ENCODE measurements around the gene MAP2K5. TPM values are rescaled to one million over a fixed set of nuclear protein-coding genes. Genes with fewer than 3 reads are reported as not detected.
A peak's percentile ranks its signal among the peaks of the same experiment; 100 is the strongest.

The MAP2K5 gene
- total RNA-seq, 1 donor from 2014 or later: 19.0 TPM

DNA sequence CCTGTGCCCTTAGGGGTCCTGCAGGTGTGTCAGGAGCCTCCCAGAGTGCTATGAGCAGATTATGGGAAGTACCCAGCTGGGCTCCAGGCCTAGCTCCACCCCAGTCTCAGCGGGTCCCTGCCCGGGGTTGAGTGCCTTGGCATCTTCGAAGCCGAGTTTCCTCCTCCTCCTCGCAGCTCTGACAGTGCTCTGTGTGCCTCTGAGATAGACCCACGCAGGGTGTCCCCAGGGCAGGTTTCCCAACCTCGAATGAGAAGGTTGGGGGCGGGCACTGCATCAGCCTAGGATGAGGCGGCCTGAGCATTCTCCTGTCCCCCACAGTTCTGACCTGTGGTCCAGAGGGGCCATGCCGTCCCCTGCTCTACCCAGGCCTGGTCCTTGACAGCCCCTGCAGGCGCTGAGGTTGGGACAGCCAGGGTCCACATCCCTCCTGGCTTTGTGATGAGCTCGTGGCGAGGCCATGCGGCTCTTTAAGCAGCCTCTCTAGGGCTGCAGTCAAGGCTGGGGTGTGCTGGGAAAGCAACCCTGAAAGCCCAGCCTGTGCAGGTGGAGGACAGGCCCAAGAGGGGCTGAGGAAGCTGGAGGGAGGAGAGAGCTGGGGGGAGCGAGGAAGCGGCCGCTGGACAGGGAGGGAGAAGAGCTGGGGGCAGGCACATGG lies 262.6 kb downstream of the MAP2K5 start:
- no peak for ATAC-seq
- intact Hi-C loops (cut with DNase I): no loop called here

DNA sequence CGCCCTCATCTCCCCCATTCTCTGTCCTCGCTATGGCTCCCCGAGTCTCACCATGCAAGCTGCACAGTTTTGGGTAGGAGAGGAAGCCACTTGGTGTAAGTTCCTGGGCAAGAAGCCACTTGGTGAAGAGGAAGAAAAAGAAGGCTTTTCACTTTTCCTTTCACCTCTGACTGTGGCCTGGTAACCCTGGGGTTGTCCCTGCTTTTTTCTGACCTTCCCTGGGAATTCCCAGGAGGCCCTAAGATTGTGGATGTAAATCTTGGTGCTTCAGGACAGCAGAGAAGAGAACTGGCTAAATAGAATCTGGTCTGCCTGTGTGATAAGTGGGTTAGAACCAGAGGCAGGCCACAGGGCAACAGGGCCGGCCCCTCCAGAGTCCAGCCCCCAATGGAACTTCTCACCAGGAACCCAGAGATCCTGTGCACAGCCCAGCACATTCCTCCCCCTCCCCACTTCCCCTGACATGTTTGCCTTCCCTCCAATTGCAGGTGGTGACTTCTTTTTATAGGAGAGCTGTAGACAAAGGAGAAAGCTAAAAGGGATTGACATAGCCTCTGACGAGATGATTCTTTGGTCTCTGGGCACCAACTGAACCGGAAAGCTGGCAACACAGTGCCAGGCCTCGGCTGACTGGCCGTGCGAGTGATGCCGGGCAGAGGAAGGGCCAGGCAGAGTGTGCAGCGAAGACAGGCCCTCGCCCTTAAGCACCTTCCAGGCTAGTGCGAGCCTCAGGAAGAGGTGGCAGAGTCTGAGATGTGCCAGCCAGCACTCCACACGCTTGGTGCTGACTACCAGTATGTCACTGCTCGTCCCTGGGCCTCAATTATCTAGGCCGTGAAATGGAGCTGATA lies 263.4 kb downstream of the MAP2K5 start:
- ATAC-seq: no peak

More for the DNA sequence above, 262.6 kb downstream of the MAP2K5 start:
- DNase-seq (ENCODE audit: missing footprints): peak; percentile 46

DNA sequence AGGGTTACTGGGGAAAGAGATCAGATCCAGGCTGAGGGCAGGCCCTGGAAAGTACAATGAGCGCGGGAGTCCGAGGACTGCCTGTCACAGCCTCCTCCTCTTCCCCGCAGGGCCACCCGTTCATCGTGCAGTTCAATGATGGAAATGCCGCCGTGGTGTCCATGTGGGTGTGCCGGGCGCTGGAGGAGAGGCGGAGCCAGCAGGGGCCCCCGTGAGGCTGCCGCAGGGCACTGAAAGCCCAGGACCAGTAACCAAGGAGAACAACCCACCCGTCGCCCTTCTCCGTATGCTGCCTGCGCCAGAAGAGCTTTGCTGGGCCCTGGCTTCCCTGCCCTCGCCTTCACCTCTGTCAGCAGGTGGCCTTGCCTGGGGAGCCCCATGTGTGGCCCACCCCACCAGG lies 264.0 kb downstream of the MAP2K5 start:
- peak; percentile 30 for DNase-seq (ENCODE audit: missing footprints)
- intact Hi-C loops (cut with DNase I): no loop called here

More for the DNA sequence above, 263.4 kb downstream of the MAP2K5 start:
- intact Hi-C loops (cut with DNase I): no loop called here
- peak; percentile 56 for DNase-seq (ENCODE audit: missing footprints)

DNA sequence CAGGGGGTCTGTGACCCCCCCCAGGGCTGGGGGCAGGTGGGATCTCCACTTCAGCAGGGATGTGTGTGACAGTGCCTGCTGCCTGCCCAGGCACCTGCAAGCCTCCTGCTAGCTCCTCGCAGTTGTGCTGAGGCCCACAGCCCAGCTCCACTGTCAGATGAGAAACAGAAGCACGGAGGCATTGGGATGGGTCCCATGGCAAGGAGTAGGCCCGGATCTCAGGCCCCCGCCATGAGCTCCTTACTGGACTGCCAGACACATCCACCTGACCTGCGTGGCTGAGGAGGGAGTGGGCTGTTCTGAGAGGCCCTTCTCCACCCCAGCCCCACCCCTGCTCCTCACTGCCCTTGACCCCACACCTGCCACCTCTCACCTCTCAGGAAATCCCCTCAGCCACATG lies 264.6 kb downstream of the MAP2K5 start:
- intact Hi-C loops (cut with DNase I): no loop called here
- peak; percentile 35 for DNase-seq (ENCODE audit: missing footprints)
- no peak for ATAC-seq

More for the DNA sequence above, 264.0 kb downstream of the MAP2K5 start:
- ATAC-seq: no peak

GRCh38 chr15:67807836-67808235 lies 265.3 kb downstream of the MAP2K5 start:
- peak; percentile 13 for DNase-seq (ENCODE audit: missing footprints)
- no peak for ATAC-seq
- intact Hi-C loops (cut with DNase I): no loop called here

GRCh38 chr15:67808821-67809220 lies 266.3 kb downstream of the MAP2K5 start:
- ATAC-seq: no peak
- DNase-seq (ENCODE audit: missing footprints): peak; percentile 34
- intact Hi-C loops (cut with DNase I): no loop called here

- ATAC-seq (no peak), DNase-seq (ENCODE audit: missing footprints) (no peak)
- intact Hi-C loops (cut with DNase I): no loop called here
Observed at GRCh38 chr15:67809441-67809840, 266.9 kb downstream of the MAP2K5 start.

DNA sequence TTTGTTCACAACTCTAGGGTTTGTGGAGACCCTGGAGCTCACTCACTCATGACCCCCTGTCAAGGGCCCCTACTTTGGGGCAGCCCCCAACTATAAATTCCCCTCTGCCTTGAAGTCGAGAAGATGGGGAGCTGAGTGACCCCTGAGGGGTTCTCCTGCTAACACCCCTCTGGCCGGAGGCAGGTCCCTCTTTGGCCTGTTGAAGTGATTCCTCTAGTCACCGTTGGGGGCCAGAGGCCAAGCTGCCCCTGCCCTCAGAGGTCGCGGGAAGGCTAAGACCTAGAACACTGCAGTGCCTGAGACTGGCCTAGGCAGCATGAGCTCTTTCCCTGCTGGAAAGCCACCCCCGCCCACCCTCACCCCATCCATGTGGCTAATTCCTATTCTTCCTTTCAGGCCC lies 267.4 kb downstream of the MAP2K5 start:
- DNase-seq (ENCODE audit: missing footprints): peak; percentile 50
- ATAC-seq: no peak
- intact Hi-C loops (cut with DNase I): no loop called here

- DNase-seq (ENCODE audit: missing footprints) (peak; percentile 43), ATAC-seq (no peak)
- intact Hi-C loops (cut with DNase I): no loop called here
Observed at GRCh38 chr15:67812241-67812644, 269.7 kb downstream of the MAP2K5 start.

DNA sequence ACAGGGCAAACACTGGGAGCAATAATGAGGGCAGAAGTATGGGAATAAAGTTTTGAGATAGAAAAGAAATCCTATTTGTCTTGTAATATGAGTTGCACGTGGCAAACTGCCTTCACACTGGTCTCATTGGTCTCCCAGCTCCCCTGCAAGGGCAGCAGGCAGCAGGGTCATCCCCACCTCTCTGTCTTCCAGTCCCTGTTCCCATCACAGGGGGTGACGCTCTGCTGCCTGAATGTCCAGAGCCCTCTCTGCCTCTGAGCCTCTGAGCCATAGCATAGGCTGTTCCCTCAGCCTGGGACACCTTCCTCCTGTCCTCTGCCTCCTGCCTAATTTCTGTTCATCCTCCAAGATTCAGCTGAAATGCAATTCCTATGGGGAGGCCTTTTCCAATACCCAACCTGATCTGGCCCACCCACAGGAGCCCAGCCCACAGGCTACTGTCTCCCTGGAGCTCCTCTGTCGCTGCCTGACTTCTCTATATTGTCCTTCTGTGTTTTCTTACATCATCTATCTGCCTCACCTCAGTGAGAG lies 270.7 kb downstream of the MAP2K5 start:
- DNase-seq (ENCODE audit: missing footprints) (no peak), ATAC-seq (no peak)
- intact Hi-C loops (cut with DNase I): no loop called here

- intact Hi-C loops (cut with DNase I): no loop called here
- ATAC-seq: no peak
- peak; percentile 27 for DNase-seq (ENCODE audit: missing footprints)
Observed at GRCh38 chr15:67815036-67815592, 272.6 kb downstream of the MAP2K5 start.

GRCh38 chr15:67816668-67817067 lies 274.2 kb downstream of the MAP2K5 start:
- no peak for ATAC-seq
- no peak for DNase-seq (ENCODE audit: missing footprints)
- intact Hi-C loops (cut with DNase I): no loop called here

DNA sequence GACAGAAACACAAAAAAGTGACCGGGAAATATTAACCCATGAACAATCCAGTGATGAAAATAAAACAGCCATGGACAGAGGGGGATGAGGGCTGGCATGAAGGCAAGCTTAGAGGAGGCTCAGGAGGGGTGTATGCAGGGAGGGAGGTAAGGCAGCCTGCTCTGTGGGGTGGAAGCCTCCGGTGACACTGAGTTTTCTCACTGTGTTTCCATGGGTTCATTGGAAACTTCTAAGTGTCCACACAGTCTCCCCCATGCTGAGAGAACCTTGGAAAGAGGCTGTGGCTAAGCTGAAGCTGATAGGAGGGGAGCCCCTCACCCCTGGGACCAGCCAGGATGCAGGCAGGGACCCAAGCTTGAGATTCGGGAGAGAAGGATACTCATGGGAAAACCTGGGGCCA lies 276.0 kb downstream of the MAP2K5 start:
- ATAC-seq: no peak
- intact Hi-C loops (cut with DNase I): no loop called here
- DNase-seq (ENCODE audit: missing footprints): no peak

- DNase-seq (ENCODE audit: missing footprints): peak; percentile 55
- ATAC-seq: no peak
- intact Hi-C loops (cut with DNase I): no loop called here
Observed at GRCh38 chr15:67819636-67820035, 277.1 kb downstream of the MAP2K5 start.

- no peak for ATAC-seq
- peak; percentile 28 for DNase-seq (ENCODE audit: missing footprints)
- intact Hi-C loops (cut with DNase I): no loop called here
Observed at GRCh38 chr15:67820122-67820991, 277.9 kb downstream of the MAP2K5 start.

GRCh38 chr15:67820992-67821783 lies 278.7 kb downstream of the MAP2K5 start:
- ATAC-seq (peak; percentile 66), DNase-seq (ENCODE audit: missing footprints) (peak; percentile 71)
- intact Hi-C loops (cut with DNase I): no loop called here

DNA sequence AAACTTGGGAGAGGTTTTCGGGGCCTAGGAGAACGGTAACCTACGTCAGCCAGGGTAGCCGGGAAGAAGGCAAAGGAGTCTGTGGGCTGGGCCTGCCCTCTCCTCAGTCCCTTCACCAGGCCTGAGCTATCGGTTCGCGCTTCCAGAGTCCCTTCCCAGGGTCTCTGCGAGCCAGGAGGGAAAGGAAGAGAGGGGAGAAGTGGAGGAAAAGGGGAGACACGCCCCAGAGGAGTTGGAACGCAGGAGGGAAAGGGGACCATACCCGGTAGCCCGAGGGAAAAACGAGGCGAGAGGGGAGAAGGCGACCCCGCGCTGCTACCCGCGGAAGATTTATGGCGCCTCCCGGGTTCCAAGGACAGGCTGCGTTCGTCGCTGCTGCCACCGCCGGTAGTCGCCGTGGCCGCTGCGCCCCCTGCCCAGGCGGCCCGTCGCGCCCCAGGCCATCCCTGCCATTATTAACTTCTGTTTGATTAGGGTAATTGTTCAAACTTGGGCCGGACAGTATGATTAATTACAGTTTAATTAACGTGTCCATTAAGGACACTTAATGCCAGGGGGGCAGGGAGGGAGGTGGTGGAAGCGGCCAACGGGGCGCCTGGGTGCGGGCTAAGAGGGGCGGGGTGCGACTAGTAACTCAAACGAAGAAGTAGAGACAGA lies 279.4 kb downstream of the MAP2K5 start:
- intact Hi-C loops (cut with DNase I): no loop called here
- no peak for ATAC-seq
- DNase-seq (ENCODE audit: missing footprints): peak; percentile 48

All from Right ventricle myocardium inferior (tissue), 1 donor.